Measurements from ENCODE around the gene RSRC1. TPM values are rescaled to one million over a fixed set of nuclear protein-coding genes. Genes with fewer than 3 reads are reported as not detected.
"Not testable (repeated sequence)": the region's sequence is repeated elsewhere in the genome, so short reads cannot be mapped to it uniquely, and the experiment has no call there.

Gene RSRC1
- total and polyA plus RNA-seq, 12 donors: 12.6 to 27.6 (median 21.4) TPM

DNA sequence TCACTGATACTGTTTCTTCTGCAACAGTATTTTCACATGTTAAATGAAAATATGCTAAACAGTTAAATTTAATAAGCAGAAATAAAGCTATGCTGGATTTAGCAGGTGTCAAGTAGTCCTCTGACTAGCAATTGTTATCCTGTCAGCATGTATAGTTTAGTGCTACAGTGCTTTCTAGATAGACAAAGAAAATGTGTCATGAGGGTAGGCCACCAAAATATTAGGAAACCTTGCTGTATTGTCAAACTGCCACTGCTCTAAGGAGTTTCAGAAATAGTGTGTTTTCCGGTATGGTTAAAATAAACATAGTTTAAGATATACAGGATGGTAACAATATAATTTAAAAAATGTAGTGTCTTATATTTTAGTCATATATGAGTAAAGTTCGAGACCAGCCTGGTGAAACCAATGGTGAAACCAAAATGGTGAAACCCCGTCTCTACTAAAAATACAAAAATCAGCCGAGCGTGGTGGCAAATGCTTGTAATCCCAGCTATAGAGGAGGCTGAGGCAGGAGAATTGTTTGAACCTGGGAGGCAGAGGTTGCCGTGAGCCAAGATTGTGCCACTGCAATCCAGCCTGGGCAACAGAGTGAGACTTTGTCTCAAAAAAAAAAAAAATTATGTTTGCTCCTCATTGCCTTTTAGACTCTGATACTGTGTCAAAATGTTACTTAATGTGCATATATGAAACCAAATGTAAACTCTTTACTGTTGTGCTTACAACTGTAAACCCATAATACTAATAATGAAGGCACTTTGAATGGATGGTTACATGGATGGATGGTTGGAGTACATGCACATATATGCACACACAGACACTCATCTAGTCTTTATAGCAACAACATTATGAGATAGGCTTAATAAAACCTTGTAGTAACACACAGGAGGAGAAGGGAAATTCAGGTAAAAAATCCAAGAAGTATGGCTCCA lies 204.8 kb downstream of the RSRC1 start:
- DNase-seq: no peak
- intact Hi-C loops (cut with DNase I): no loop called here

GRCh38 chr3:158329696-158330441 lies 220.0 kb downstream of the RSRC1 start:
- H3K27me3 ChIP-seq; DNase-seq; ATAC-seq; H3K36me3 ChIP-seq; intact Hi-C loops (cut with DNase I); H3K9me3 ChIP-seq; H3K27ac ChIP-seq; H3K4me1 ChIP-seq: not testable (repeated sequence)
- 23 to 34% methylated on average over 21 of the region's 21 CpGs for WGBS, 2 donors
- H3K4me3 ChIP-seq: peak overlapping the region in 9 of 10 donors; percentile 2 to 53 (median 42)

More for the DNA sequence above, 204.8 kb downstream of the RSRC1 start:
- no peaks in the 10 kb centered on the region for H3K9me3 ChIP-seq
- no peak for TF ChIP-seq CTCF (IDR thresholded peaks at IDR 0.05)
- H3K27ac ChIP-seq: no peak overlapping the region
- H3K27me3 ChIP-seq: no peaks in the 10 kb centered on the region
- H3K4me1 ChIP-seq: no peaks in the 10 kb centered on the region
- no peaks in the 10 kb centered on the region for H3K36me3 ChIP-seq
- 95 to 98% methylated on average over 6 of the region's 6 CpGs for WGBS, 2 donors
- no peak overlapping the region for H3K4me3 ChIP-seq
- no peak for ATAC-seq

- Histone ChIP-seq H3K4me1 (peaks cover 0 to 5% (median 0%) of the 10 kb centered on the region in 9 donors), H3K4me3 (no peak overlapping the region), H3K27me3 (no peaks in the 10 kb centered on the region), H3K36me3 (no peaks in the 10 kb centered on the region), H3K27ac (no peak overlapping the region), H3K9me3 (peaks cover 0 to 4% (median 0%) of the 10 kb centered on the region in 11 donors)
- ATAC-seq: no peak
- TF ChIP-seq CTCF (IDR thresholded peaks at IDR 0.05): no peak
- intact Hi-C loops (cut with DNase I): no loop called here
- 76 to 81% methylated on average over 1 of the region's 1 CpG for WGBS, 2 donors
- no peak for DNase-seq
Observed at GRCh38 chr3:158330870-158331269, 221.0 kb downstream of the RSRC1 start.

DNA sequence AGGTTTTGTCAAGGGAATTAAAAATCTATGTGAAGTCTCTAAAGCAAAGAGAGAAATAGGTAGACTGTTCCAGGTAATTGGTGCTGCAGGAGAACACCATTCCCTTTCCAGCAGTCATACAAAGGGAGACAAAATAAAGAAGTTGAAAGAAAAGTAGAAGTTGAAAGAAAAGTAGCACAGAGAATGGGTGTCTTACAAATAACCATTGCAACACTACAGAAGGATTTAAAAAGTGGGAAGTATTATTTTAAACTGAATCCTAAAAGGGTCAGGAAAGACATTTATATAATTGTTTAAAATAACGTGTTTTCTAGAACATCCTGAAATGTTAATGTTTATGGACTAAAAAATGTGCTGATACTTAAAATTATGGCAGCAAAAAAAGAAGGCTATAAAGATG lies 223.8 kb downstream of the RSRC1 start:
- no peaks in the 10 kb centered on the region for H3K27me3 ChIP-seq
- 87 to 89% methylated on average over 1 of the region's 1 CpG for WGBS, 2 donors
- DNase-seq (no peak), ATAC-seq (no peak)
- no peak for TF ChIP-seq CTCF (IDR thresholded peaks at IDR 0.05)
- intact Hi-C loops (cut with DNase I): no loop called here
- H3K4me1 ChIP-seq: peaks cover 0 to 5% (median 0%) of the 10 kb centered on the region in 9 donors
- no peak overlapping the region for H3K4me3 ChIP-seq
- no peaks in the 10 kb centered on the region for H3K36me3 ChIP-seq
- no peak overlapping the region for H3K27ac ChIP-seq
- no peaks in the 10 kb centered on the region for H3K9me3 ChIP-seq
